HG03432 (cell line): ENCODE data around the gene CRYGD.

ENCODE experiments used
- ATAC-seq: cut with Tn5 transposase; IDR thresholded peaks from one replicate; pipeline ENCODE4 v1.9.1; 2021; ENCODE audit warnings: mild to moderate bottlenecking, moderate library complexity; ENCODE audit not compliant: unreplicated experiment

The CRYGD gene

DNA sequence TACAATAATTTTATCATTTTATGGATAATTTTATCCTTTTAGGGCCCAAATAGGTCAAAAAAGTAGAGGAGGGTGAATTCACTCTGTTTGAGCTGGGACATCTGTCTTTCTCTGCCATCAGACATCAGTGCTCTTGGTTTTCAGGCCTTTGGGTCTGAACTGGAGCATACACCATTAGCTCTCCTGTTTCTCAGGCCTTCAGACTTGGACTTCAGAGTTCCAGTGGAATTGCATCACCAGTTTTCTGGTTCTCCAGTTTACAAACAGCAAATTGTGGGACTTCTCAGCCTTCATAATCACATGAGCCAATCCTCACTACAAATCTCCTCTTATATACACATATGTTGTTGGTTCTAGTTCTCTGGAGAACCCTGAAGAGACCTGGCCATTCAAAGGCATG, 33.9 kb downstream of the CRYGD start:
- no peak for ATAC-seq

DNA sequence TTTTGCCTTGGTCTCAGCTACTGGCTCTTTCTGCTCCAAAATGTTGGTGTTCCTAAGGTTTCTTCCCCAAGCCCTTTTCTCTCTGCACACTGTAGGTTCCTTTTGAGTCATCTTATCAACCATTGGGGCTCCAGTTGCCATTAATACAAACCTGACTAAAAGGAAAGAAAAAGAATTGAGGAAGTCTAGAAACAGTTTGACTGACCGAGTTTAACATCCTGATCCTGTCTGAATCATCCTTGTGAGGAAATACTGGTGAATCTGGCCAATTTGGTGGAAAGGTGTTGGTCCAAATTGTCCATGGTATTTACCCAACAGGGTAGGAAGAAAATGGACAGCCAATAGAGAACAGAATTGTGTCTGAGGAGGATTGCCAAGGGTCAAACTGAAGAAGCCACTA, 38.3 kb downstream of the CRYGD start:
- no peak for ATAC-seq

DNA sequence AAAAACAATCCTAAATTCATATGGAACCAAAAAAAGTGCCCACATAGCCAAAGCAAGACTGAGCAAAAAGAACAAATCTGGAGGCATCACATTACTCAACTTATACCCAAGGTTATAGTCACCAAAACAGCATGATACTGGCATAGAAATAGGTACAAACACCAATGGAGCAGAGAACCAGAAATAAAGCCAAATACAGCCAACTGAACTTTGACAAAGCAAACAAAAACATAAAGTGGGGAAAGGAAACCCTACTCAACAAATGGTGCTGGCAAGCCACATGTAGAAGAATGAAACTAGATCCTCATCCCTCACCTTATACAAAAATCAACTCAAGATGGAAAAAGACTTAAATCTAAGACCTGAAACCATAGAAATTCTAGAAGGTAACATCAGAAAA, 40.5 kb downstream of the CRYGD start:
- no peak for ATAC-seq

DNA sequence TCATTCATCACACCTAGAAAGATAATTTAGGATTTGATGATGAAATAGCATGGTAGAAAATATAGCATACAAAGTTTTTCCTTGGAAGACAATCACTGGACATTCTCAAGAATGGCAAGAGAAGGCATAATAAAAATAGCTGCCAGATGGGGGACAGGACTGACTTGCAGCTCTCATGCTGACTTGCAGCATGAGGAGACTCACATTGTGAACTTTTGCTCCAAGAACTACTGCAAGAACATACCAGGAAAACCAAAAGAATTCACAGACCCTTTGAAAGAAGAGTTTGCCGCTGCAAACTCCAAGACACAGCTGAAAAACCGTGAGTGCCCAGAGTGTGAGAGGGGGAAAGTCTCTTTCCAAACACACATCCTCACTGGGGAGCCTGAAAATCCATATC, 47.0 kb downstream of the CRYGD start:
- no peak for ATAC-seq

DNA sequence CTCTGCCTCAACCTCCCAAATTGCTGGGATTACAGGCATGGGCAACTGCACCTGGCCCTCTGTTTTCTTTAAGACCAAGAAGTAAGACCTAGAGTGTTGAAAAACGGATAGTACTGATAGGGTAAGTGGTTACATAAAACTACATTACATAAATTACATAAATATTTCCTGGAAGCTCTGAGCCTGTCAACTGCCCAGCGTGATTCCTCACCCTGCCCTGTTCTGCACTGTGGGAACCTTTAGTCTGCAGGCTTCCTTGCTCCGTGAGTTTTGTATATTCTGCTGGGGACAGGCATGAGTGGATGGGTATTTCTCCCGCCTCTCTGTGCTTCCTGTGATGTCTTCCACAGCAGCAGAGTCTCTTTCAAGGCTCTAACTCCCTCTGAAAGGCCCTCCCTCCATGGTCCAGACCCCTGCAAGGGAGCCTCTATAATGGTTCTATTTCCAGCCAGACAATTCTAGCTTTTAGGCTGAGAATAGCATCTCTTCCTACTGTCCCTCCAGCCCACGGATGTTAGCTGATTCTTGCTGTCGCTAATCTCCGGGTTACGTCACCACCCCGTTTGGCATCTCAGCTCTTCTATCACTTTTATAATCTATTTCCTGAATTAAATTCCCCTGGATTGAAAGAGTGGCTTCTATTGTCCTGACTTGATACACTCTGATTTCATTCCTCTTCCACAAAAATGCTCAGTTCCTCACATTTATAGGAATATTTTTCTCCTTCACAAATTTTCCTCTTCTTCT, 49.5 kb downstream of the CRYGD start:
- ATAC-seq = no peak

DNA sequence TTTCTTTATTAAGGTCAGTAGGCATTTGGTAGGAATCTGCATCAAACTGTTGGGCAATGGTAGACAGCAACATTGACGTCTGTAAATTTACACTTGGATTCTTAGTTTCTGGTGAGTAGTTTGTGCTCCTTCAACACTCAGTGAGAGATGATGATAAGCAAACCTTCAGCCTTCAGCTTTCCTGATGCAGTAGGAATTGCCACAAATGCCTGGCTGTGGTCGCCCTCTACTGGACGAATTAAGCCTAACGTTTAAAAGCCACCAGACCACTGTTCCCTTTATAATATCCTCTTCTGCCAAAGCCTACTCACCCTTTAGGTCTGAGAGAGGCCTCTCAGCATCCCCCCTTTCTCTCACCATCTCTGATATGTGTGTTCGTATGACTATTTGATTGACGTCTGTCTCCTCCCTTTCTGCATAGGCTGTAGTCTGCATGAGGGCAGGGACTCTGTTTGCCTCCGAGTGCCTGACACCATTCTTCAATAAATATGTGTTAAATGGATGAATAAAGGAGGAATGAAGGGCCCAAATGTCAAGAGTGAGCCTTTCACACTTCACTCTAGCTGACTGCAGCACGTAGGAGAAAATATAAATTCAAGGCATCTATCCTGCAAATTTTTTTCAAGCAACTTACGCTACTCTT, 52.0 kb downstream of the CRYGD start:
- peak; percentile 87 for ATAC-seq
